GM11168 (cell line): Measurements from ENCODE around the gene PSMD6.

Experiments
- in situ Hi-C: fragments of 300-500 bp; cut with MboI; formaldehyde crosslinking; loops from one replicate; pipeline ENCODE4 v1.12.0; 2022; ENCODE audit warnings: low sequenced_read_pairs; ENCODE audit not compliant: unreplicated experiment

The PSMD6 gene

DNA sequence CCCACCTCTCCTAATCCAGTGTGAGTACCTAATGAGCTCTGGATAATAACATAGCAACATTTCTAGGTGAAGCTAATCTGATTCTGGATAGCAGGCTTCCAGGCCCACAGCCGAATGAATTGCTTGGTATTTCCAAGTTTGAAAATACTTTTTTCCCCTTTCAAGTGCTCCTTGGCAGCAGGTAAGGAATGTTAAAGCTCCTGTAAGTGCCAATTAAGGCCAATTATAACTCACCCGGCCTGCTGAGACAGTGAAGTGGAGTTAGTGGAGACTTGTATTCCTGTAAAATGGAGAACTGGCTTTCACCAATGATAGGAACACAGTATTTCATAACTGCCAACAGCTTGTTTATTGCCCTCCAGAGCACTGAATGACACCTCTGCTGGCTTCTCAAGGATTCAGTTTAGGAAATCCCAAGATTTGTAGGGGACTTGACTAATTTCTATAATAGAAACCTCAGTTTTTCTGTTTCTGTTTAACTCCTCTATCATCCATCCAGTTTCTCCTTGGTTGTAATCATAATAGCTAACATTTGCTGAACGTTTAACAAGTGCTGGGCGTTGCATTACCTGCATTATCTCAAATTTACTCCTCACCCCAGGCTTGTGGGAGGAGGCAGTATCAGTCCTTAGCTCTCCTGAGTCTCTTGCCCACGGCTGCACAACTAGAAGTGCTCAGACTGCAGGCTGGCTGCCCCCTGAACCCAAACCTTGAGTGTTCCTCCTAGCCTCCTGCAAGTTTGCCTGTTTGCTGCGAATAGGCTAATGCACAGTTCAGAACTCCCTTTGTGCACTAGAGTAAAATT is 58.4 kb downstream of the PSMD6 start:
- in situ Hi-C loops: no loop called here

DNA sequence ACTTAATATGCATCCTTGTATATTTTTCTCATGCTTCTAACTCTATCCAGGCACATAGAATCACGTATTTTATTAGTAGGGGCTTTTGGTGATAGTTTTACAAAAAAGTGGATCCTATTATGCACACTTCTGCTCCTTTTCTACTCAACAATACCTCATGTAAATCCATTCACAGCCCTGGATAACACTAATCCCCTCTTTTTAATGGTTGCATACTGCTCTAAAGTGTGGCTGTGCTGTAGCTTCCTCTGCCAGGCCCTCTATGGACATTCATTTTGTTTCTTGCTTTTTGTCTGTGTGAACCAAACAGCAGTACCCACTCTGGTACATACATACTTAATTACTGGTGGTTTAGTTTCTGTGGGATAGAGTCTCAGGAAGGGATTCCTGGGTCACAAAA is 59.8 kb downstream of the PSMD6 start:
- in situ Hi-C loops: no loop called here

DNA sequence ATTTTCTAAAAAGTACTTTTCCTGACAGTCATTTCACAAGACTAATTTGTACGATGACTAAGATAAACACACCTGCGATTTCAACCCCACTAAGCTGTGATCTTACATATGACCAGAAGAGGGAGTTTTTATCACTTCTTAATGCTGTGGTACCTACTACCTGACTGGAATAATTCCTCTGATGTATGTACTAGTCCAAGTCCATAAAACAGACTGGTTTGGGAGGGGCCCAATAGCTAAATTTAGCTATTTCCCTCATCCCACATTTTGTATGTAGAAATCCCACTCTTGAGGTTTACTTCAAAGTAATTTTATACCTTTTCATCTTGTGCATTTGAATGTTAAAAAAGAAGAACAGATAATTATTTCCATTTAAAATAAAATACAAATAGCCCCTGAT is 61.4 kb downstream of the PSMD6 start:
- in situ Hi-C loops: no loop called here
